GM18498 (cell line): Measurements from ENCODE around the gene PLEKHJ1.

Experiments
- ATAC-seq: cut with Tn5 transposase; IDR thresholded peaks from one replicate; pipeline ENCODE4 v1.9.1; 2021; ENCODE audit warnings: mild to moderate bottlenecking, moderate library complexity; ENCODE audit not compliant: unreplicated experiment

PLEKHJ1 gene

GRCh38 chr19:2224754-2225349 is 11.3 kb downstream of the PLEKHJ1 start:
- no peak for ATAC-seq

- no peak for ATAC-seq
These were observed 12.2 kb downstream of the PLEKHJ1 start for GRCh38 chr19:2223959-2224358.

GRCh38 chr19:2223391-2223790 is 12.7 kb downstream of the PLEKHJ1 start:
- ATAC-seq: no peak

- ATAC-seq: no peak
These were observed 14.2 kb downstream of the PLEKHJ1 start for GRCh38 chr19:2221918-2222317.

GRCh38 chr19:2221250-2221831 is 14.8 kb downstream of the PLEKHJ1 start:
- no peak for ATAC-seq

- ATAC-seq: no peak
These were observed 16.4 kb downstream of the PLEKHJ1 start for GRCh38 chr19:2219726-2220125.

- ATAC-seq: no peak
These were observed 18.5 kb downstream of the PLEKHJ1 start for GRCh38 chr19:2217591-2217990.

GRCh38 chr19:2216361-2217225 is 19.5 kb downstream of the PLEKHJ1 start:
- ATAC-seq: no peak

- no peak for ATAC-seq
These were observed 20.8 kb downstream of the PLEKHJ1 start for GRCh38 chr19:2215281-2215751.

- no peak for ATAC-seq
These were observed 21.9 kb downstream of the PLEKHJ1 start for GRCh38 chr19:2214251-2214650.

- no peak for ATAC-seq
These were observed 22.3 kb downstream of the PLEKHJ1 start for GRCh38 chr19:2213799-2214198.

- no peak for ATAC-seq
These were observed 23.0 kb downstream of the PLEKHJ1 start for GRCh38 chr19:2212861-2213711.

- ATAC-seq: no peak
These were observed 25.0 kb downstream of the PLEKHJ1 start for GRCh38 chr19:2210987-2211740.

- ATAC-seq: no peak
These were observed 25.9 kb downstream of the PLEKHJ1 start for GRCh38 chr19:2210206-2210605.

- no peak for ATAC-seq
These were observed 26.7 kb downstream of the PLEKHJ1 start for GRCh38 chr19:2209408-2209807.

- no peak for ATAC-seq
These were observed 27.2 kb downstream of the PLEKHJ1 start for GRCh38 chr19:2208975-2209374.

- ATAC-seq: no peak
These were observed 27.9 kb downstream of the PLEKHJ1 start for GRCh38 chr19:2207991-2208860.

- no peak for ATAC-seq
These were observed 29.1 kb downstream of the PLEKHJ1 start for GRCh38 chr19:2207008-2207407.

- ATAC-seq: no peak
These were observed 33.8 kb downstream of the PLEKHJ1 start for GRCh38 chr19:2202366-2202765.
